Measurements from ENCODE around the gene POC1B.

POC1B gene

DNA sequence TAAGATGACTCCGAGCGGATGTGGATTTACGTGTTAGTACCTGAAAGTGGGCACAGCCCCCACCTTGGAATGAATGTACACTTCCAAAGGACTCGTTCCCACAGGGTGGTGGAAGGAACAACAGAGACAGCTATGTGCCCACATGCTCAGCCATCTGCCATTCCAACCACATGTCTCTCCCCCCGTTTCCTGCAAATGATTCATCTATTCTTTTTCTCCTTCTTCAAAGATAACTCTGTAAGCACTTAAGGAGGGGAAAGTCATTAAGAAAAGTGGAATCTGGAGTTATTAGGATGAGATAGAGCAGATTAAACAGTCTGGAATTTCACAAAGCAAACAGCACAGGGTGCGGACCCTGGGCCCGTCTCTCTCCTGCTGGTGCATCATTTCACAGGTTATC, 155.0 kb downstream of the POC1B start:
- peaks cover 50% of the 10 kb centered on the region for H3K4me1 ChIP-seq (ENCODE audit: control insufficient read depth, insufficient read depth, low read length, unreplicated experiment)
- H3K27ac ChIP-seq (ENCODE audit: low read depth, low read length), result peak overlapping the region; percentile 38

DNA sequence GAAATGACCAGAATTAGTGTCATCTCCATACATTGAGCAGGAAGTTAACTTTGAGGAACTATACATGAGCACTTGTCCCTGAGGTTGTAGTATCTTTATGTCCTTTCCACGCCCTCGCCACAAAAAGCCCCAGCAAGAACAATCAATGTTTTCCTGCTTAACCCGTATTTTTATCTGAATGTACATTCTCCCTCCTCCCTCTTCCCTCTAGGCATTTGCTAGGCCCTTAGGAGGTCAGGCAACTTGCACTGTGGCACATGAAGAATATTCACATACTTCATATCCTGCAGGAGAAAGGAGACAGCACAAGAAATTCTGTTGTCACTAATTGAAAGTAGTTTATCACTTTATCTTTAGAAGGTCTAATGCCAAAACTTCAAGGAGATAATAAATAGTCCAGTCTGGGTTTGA, 155.4 kb downstream of the POC1B start:
- no peak overlapping the region for H3K4me3 ChIP-seq (ENCODE audit: low read depth, low read length)
- no peaks in the 10 kb centered on the region for H3K36me3 ChIP-seq (ENCODE audit: insufficient read depth, low read length)
- peak overlapping the region; percentile 38 for H3K27ac ChIP-seq (ENCODE audit: low read depth, low read length)
- H3K4me1 ChIP-seq (ENCODE audit: control insufficient read depth, insufficient read depth, low read length, unreplicated experiment), result peaks cover 48% of the 10 kb centered on the region
- H2AFZ ChIP-seq (ENCODE audit: low read length, unreplicated experiment), result no peak overlapping the region
- H3K79me2 ChIP-seq (ENCODE audit: control insufficient read depth, insufficient read depth, low read length, unreplicated experiment), result no peaks in the 10 kb centered on the region
- H3K27me3 ChIP-seq (ENCODE audit: insufficient read depth, low read length), result no peaks in the 10 kb centered on the region

More for the DNA sequence above, 155.0 kb downstream of the POC1B start:
- Histone ChIP-seq H3K4me3 (ENCODE audit: low read depth, low read length) (no peak overlapping the region), H2AFZ (ENCODE audit: low read length, unreplicated experiment) (no peak overlapping the region), H3K27me3 (ENCODE audit: insufficient read depth, low read length) (no peaks in the 10 kb centered on the region), H3K79me2 (ENCODE audit: control insufficient read depth, insufficient read depth, low read length, unreplicated experiment) (no peaks in the 10 kb centered on the region), H3K36me3 (ENCODE audit: insufficient read depth, low read length) (no peaks in the 10 kb centered on the region)

All from ACC112 (cell line).